T-helper 2 cell treated with Interferon-gamma antibody and Interleukin-4, amounts not matched to agents 5 μg/mL and 100 μg/mL, for 36 hours (primary cell): ENCODE results near the gene GRAMD1A.
"Not testable (repeated sequence)": the region's sequence is repeated elsewhere in the genome, so short reads cannot be mapped to it uniquely, and the experiment has no call there.

ENCODE experiments used
- DNase-seq: peaks from one replicate; pipeline ENCODE4 v3.0.0; 2021; ENCODE audit warnings: low spot score
- H3K27ac Mint-ChIP-seq: one replicate; pipeline ENCODE4 v1.8.0; 2021; ENCODE audit warnings: mild to moderate bottlenecking, mixed read lengths
- H3K27me3 Mint-ChIP-seq: one replicate; pipeline ENCODE4 v1.8.0; 2021; ENCODE audit warnings: low read depth, mixed read lengths
- H3K36me3 Mint-ChIP-seq: one replicate; pipeline ENCODE4 v1.8.0; 2021; ENCODE audit warnings: low read depth, mixed read lengths
- H3K4me1 Mint-ChIP-seq: one replicate; pipeline ENCODE4 v1.8.0; 2021; ENCODE audit warnings: low read depth, mixed read lengths
- H3K4me3 Mint-ChIP-seq: one replicate; pipeline ENCODE4 v1.8.0; 2022; ENCODE audit warnings: mild to moderate bottlenecking, moderate library complexity, mixed read lengths
- H3K9me3 Mint-ChIP-seq: one replicate; pipeline ENCODE4 v1.8.0; 2021; ENCODE audit warnings: mixed read lengths

GRAMD1A gene

GRCh38 chr19:34990578-34991192 lies 9.4 kb upstream of the GRAMD1A start:
- Mint-ChIP-seq H3K27ac (no peak overlapping the region), H3K36me3 (no peaks in the 10 kb centered on the region), H3K9me3 (no peaks in the 10 kb centered on the region), H3K4me3 (no peak overlapping the region), H3K27me3 (no peaks in the 10 kb centered on the region), H3K4me1 (peaks cover 10% of the 10 kb centered on the region)
- DNase-seq: peak; percentile 74

- H3K9me3 Mint-ChIP-seq: no peaks in the 10 kb centered on the region
- no peak for DNase-seq
- no peaks in the 10 kb centered on the region for H3K36me3 Mint-ChIP-seq
- no peak overlapping the region for H3K27ac Mint-ChIP-seq
- no peaks in the 10 kb centered on the region for H3K27me3 Mint-ChIP-seq
- H3K4me1 Mint-ChIP-seq: peaks cover 9% of the 10 kb centered on the region
- H3K4me3 Mint-ChIP-seq: no peak overlapping the region
These were observed 8.4 kb upstream of the GRAMD1A start for GRCh38 chr19:34991542-34992333.

- H3K27me3 Mint-ChIP-seq, DNase-seq, H3K27ac Mint-ChIP-seq, H3K9me3 Mint-ChIP-seq, H3K36me3 Mint-ChIP-seq, H3K4me3 Mint-ChIP-seq: not testable (repeated sequence)
- H3K4me1 Mint-ChIP-seq: peaks cover 17% of the 10 kb centered on the region
These were observed 7.5 kb upstream of the GRAMD1A start for GRCh38 chr19:34992582-34992981.

GRCh38 chr19:34994286-34994642 lies 5.9 kb upstream of the GRAMD1A start:
- Mint-ChIP-seq H3K4me3 (no peak overlapping the region), H3K4me1 (peaks cover 28% of the 10 kb centered on the region), H3K27ac (no peak overlapping the region), H3K9me3 (no peaks in the 10 kb centered on the region), H3K27me3 (no peaks in the 10 kb centered on the region), H3K36me3 (no peaks in the 10 kb centered on the region)
- DNase-seq: no peak

- H3K9me3 Mint-ChIP-seq: no peaks in the 10 kb centered on the region
- H3K36me3 Mint-ChIP-seq: no peaks in the 10 kb centered on the region
- no peak overlapping the region for H3K4me3 Mint-ChIP-seq
- no peak overlapping the region for H3K27ac Mint-ChIP-seq
- no peak for DNase-seq
- no peaks in the 10 kb centered on the region for H3K27me3 Mint-ChIP-seq
- peaks cover 26% of the 10 kb centered on the region for H3K4me1 Mint-ChIP-seq
These were observed 5.2 kb upstream of the GRAMD1A start for GRCh38 chr19:34994643-34995541.

GRCh38 chr19:34995551-34995950 lies 4.6 kb upstream of the GRAMD1A start:
- Mint-ChIP-seq H3K9me3 (no peaks in the 10 kb centered on the region), H3K36me3 (no peaks in the 10 kb centered on the region), H3K4me3 (no peak overlapping the region), H3K27ac (no peak overlapping the region), H3K4me1 (peaks cover 25% of the 10 kb centered on the region), H3K27me3 (no peaks in the 10 kb centered on the region)
- DNase-seq: no peak

- peak overlapping the region; percentile 97 for H3K27ac Mint-ChIP-seq
- H3K36me3 Mint-ChIP-seq: peaks cover 5% of the 10 kb centered on the region
- DNase-seq: no peak
- peak overlapping the region; percentile 76 for H3K4me3 Mint-ChIP-seq
- peaks cover 34% of the 10 kb centered on the region for H3K4me1 Mint-ChIP-seq
- H3K27me3 Mint-ChIP-seq: no peaks in the 10 kb centered on the region
- H3K9me3 Mint-ChIP-seq: no peaks in the 10 kb centered on the region
These were observed 3.0 kb upstream of the GRAMD1A start for GRCh38 chr19:34997071-34997617.

GRCh38 chr19:34998224-34998623 lies 1.9 kb upstream of the GRAMD1A start:
- Mint-ChIP-seq H3K36me3 (peaks cover 11% of the 10 kb centered on the region), H3K27ac (peak overlapping the region; percentile 97), H3K4me3 (peak overlapping the region; percentile 76), H3K4me1 (peaks cover 42% of the 10 kb centered on the region)
- H3K27me3 Mint-ChIP-seq, H3K9me3 Mint-ChIP-seq, DNase-seq: not testable (repeated sequence)

- H3K9me3 Mint-ChIP-seq: no peaks in the 10 kb centered on the region
- H3K4me1 Mint-ChIP-seq: peaks cover 49% of the 10 kb centered on the region
- H3K27me3 Mint-ChIP-seq: no peaks in the 10 kb centered on the region
- no peak for DNase-seq
- peaks cover 12% of the 10 kb centered on the region for H3K36me3 Mint-ChIP-seq
- H3K27ac Mint-ChIP-seq: peak overlapping the region; percentile 84
- H3K4me3 Mint-ChIP-seq: peak overlapping the region; percentile 85
These were observed 1.2 kb upstream of the GRAMD1A start for GRCh38 chr19:34998777-34999497.

GRCh38 chr19:35000338-35000646 lies 169 bp downstream of the GRAMD1A start:
- Mint-ChIP-seq H3K9me3 (no peaks in the 10 kb centered on the region), H3K27ac (no peak overlapping the region), H3K4me3 (no peak overlapping the region), H3K36me3 (peaks cover 12% of the 10 kb centered on the region), H3K27me3 (no peaks in the 10 kb centered on the region), H3K4me1 (peaks cover 51% of the 10 kb centered on the region)
- no peak for DNase-seq

GRCh38 chr19:35000647-35001501 lies 751 bp downstream of the GRAMD1A start:
- Mint-ChIP-seq H3K4me1 (peaks cover 51% of the 10 kb centered on the region), H3K9me3 (no peaks in the 10 kb centered on the region), H3K27me3 (no peaks in the 10 kb centered on the region), H3K36me3 (peaks cover 14% of the 10 kb centered on the region), H3K27ac (peak overlapping the region; percentile 99), H3K4me3 (peak overlapping the region; percentile 99)
- DNase-seq: peak; percentile 59

- Mint-ChIP-seq H3K27ac (peak overlapping the region; percentile 99), H3K36me3 (peaks cover 20% of the 10 kb centered on the region), H3K27me3 (no peaks in the 10 kb centered on the region), H3K9me3 (no peaks in the 10 kb centered on the region), H3K4me1 (peaks cover 51% of the 10 kb centered on the region), H3K4me3 (peak overlapping the region; percentile 99)
- DNase-seq: no peak
These were observed 2.0 kb downstream of the GRAMD1A start for GRCh38 chr19:35002037-35002535.
